Left lung (tissue), 10 donors: Measurements from ENCODE around the gene KLF5. TPM values are rescaled to one million over a fixed set of nuclear protein-coding genes. Genes with fewer than 3 reads are reported as not detected.
A peak's percentile ranks its signal among the peaks of the same experiment; 100 is the strongest.

Experiments used
- ATAC-seq: fragments of 200-7000 bp; cut with Tn5 transposase; one replicate; pipeline ENCODE4 v1.9.1; 2020; ENCODE audit warnings: moderate library complexity
- DNase-seq, 4 donors: peaks; one replicate each; pipeline ENCODE4 v3.0.0-alpha.2; 2013 to 2020
- H3K27ac ChIP-seq, 2 donors: fragments of 200-600 bp; sonication (generic) in 1 of 2; one replicate each; pipeline versions ENCODE4 v1.5.0 to v1.8.0; 2020 to 2021
- H3K27me3 ChIP-seq, 2 donors: fragments of 200-600 bp; sonication (generic) in 1 of 2; one replicate each; pipeline versions ENCODE4 v1.5.0 to v1.8.0; 2020 to 2021
- H3K36me3 ChIP-seq, 2 donors: fragments of 200-600 bp; sonication (generic) in 1 of 2; one replicate each; pipeline versions ENCODE4 v1.5.0 to v1.8.0; 2020 to 2021
- H3K4me1 ChIP-seq, 2 donors: fragments of 200-600 bp; one replicate each; pipeline ENCODE4 v1.8.0; 2021
- H3K4me3 ChIP-seq, 2 donors: fragments of 200-600 bp; sonication (generic) in 1 of 2; one replicate each; pipeline versions ENCODE4 v1.5.0 to v1.8.0; 2020 to 2021; ENCODE audit warnings: mild to moderate bottlenecking in 1 of 2
- H3K9me3 ChIP-seq, 2 donors: fragments of 200-600 bp; sonication (generic) in 1 of 2; one replicate each; pipeline versions ENCODE4 v1.5.0 to v1.8.0; 2020 to 2021
- CTCF ChIP-seq, 2 donors: fragments of 200-600 bp; sonication (generic) in 1 of 2; IDR thresholded peaks; one replicate each; pipeline versions ENCODE4 v1.5.0 to v1.8.0; 2021; ENCODE audit warnings: antibody characterized with exemption in 2 of 2
- intact Hi-C, 2 donors: fragments of 100-400 bp; cut with DNase I; formaldehyde crosslinking; loops; one replicate each; pipeline versions ENCODE4 v1.11.2 to v1.14.2; 2022
- polyA plus RNA-seq, 6 donors: library from polyadenylated mRNA; unstranded; fragments of 120-200 nt; gene quantifications; one replicate each; pipeline ENCODE4 v1.2.1, GENCODE V29; 2013; ENCODE audit not compliant: insufficient read length in 6 of 6
- total RNA-seq, 2 donors: library from RNA; stranded (reverse); fragmentation: NEBNext Ultra II Directional; extraction: Animal tissue kit (Norgen Biotek cat#: 25700); gene quantifications; one replicate each; pipeline ENCODE4 v1.2.1, GENCODE V29; 2021
- donor health status: DM: no; HTN: yes; CAD: no.
- donor health status: DM: no; HTN: no; CAD: no.

The KLF5 gene
- total and polyA plus RNA-seq, 8 donors: 17.8 to 52.9 (median 23.5) TPM

GRCh38 chr13:73061876-73062275, 3.1 kb downstream of the KLF5 start:
- Histone ChIP-seq H3K9me3 (no peaks in the 10 kb centered on the region), H3K36me3 (peaks cover 0 to 19% of the 10 kb centered on the region in 2 donors), H3K4me3 (peak overlapping the region in 1 of 2 donors; percentile 73), H3K4me1 (peaks cover under 1 to 32% of the 10 kb centered on the region in 2 donors), H3K27me3 (peaks cover 6 to 32% of the 10 kb centered on the region in 2 donors), H3K27ac (peak overlapping the region; percentile 88 to 89)
- no peak for TF ChIP-seq CTCF (IDR thresholded peaks at IDR 0.05)
- intact Hi-C loops: no loop called here
- peak; percentile 2 for ATAC-seq
- DNase-seq: peak in 1 of 4 donors; percentile 54

DNA sequence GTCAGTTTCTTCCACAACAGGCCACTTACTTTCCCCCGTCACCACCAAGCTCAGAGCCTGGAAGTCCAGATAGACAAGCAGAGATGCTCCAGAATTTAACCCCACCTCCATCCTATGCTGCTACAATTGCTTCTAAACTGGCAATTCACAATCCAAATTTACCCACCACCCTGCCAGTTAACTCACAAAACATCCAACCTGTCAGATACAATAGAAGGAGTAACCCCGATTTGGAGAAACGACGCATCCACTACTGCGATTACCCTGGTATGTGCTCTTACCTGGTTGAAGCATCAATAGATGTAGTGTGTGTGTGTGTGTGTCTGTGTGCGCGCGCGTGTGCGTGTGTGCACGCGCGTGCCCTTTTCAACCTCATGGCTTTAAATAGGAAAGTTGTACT, 3.7 kb downstream of the KLF5 start:
- intact Hi-C loops: no loop called here
- H3K27ac ChIP-seq: peak overlapping the region; percentile 88 to 89
- peak in 1 of 4 donors; percentile 15 for DNase-seq

GRCh38 chr13:73063166-73063565, 4.4 kb downstream of the KLF5 start:
- H3K9me3 ChIP-seq: no peaks in the 10 kb centered on the region

More for the DNA sequence above, 3.7 kb downstream of the KLF5 start:
- ATAC-seq: no peak
- Histone ChIP-seq H3K9me3 (no peaks in the 10 kb centered on the region), H3K4me3 (peak overlapping the region in 1 of 2 donors; percentile 73), H3K36me3 (peaks cover 0 to 20% of the 10 kb centered on the region in 2 donors), H3K4me1 (peaks cover 0 to 32% of the 10 kb centered on the region in 2 donors), H3K27me3 (peaks cover 2 to 28% of the 10 kb centered on the region in 2 donors)
- TF ChIP-seq CTCF (IDR thresholded peaks at IDR 0.05): no peak

GRCh38 chr13:73065036-73065435, 6.2 kb downstream of the KLF5 start:
- no peak for TF ChIP-seq CTCF (IDR thresholded peaks at IDR 0.05)
- intact Hi-C loops: no loop called here
- Histone ChIP-seq H3K27me3 (peaks cover 0 to 9% of the 10 kb centered on the region in 2 donors), H3K27ac (peak overlapping the region in 1 of 2 donors; percentile 45), H3K4me1 (peaks cover 0 to 15% of the 10 kb centered on the region in 2 donors), H3K9me3 (no peaks in the 10 kb centered on the region), H3K4me3 (peak overlapping the region in 1 of 2 donors; percentile 17), H3K36me3 (peaks cover 0 to 28% of the 10 kb centered on the region in 2 donors)
- DNase-seq (no peak), ATAC-seq (no peak)

More at GRCh38 chr13:73063166-73063565, 4.4 kb downstream of the KLF5 start:
- H3K4me1 ChIP-seq: peaks cover 0 to 26% of the 10 kb centered on the region in 2 donors
- no peak for TF ChIP-seq CTCF (IDR thresholded peaks at IDR 0.05)
- H3K4me3 ChIP-seq: peak overlapping the region in 1 of 2 donors; percentile 73
- no peak for DNase-seq
- intact Hi-C loops: no loop called here
- peak overlapping the region; percentile 45 to 88 for H3K27ac ChIP-seq
- H3K36me3 ChIP-seq: peaks cover 0 to 27% of the 10 kb centered on the region in 2 donors
- H3K27me3 ChIP-seq: peaks cover 0 to 21% of the 10 kb centered on the region in 2 donors
- ATAC-seq: no peak

DNA sequence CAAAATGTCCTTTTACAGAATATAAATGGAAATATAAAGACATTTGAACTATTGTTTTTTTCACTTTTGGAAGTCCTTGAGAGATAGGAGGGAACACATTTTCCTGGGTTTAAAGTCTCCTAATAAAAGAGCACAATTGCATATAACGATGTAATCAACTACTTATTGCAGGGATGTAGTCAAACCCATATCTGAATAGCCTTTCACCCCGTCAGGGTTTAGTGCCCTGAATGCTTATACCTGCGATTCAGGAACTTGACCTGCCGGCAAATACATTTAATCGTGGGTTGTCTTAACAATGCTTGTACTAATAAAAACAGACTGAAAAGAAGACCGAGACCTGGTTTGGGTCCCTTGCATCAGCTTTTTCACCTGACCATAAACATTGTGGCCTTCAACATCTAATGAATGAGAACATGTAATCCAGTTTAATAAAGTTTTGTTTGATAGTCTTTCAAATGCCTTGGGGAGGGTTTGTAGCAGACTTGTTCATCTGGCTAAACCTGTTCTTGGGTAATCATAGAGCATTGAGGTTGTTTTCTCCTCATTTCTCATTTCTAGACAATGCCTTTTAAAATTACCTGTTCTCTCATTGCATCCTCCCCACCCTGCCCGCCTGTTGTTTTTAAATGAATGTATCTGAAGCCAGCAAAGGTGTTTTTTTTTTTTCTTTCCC, 7.0 kb downstream of the KLF5 start:
- peaks cover 3 to 7% of the 10 kb centered on the region in 2 donors for H3K4me1 ChIP-seq
- H3K27me3 ChIP-seq: peaks cover 0 to under 1% of the 10 kb centered on the region in 2 donors
- H3K9me3 ChIP-seq: no peaks in the 10 kb centered on the region
- peaks cover 0 to 28% of the 10 kb centered on the region in 2 donors for H3K36me3 ChIP-seq
- peak overlapping the region; percentile 45 to 51 for H3K27ac ChIP-seq
- DNase-seq: peak in 1 of 4 donors; percentile 53
- ATAC-seq: peak; percentile 6
- TF ChIP-seq CTCF (IDR thresholded peaks at IDR 0.05): no peak
- intact Hi-C loops: no loop called here
- peak overlapping the region in 1 of 2 donors; percentile 17 for H3K4me3 ChIP-seq
